Measurements from ENCODE around the gene GPD2. TPM values are rescaled to one million over a fixed set of nuclear protein-coding genes. Genes with fewer than 3 reads are reported as not detected.

Gene GPD2
- total RNA-seq, 1 donor from 2014 or later: 76.9 TPM

- Histone ChIP-seq H3K4me3 (ENCODE audit: low read depth, low read length) (no peak overlapping the region), H3K27me3 (ENCODE audit: control insufficient read depth, insufficient read depth, low read length) (no peaks in the 10 kb centered on the region), H3K36me3 (ENCODE audit: control insufficient read depth, insufficient read depth, low read length) (no peaks in the 10 kb centered on the region)
- no peak for DNase-seq (ENCODE audit: low read depth)
- FAIRE-seq: no peak
- TF ChIP-seq, protein P1, sequence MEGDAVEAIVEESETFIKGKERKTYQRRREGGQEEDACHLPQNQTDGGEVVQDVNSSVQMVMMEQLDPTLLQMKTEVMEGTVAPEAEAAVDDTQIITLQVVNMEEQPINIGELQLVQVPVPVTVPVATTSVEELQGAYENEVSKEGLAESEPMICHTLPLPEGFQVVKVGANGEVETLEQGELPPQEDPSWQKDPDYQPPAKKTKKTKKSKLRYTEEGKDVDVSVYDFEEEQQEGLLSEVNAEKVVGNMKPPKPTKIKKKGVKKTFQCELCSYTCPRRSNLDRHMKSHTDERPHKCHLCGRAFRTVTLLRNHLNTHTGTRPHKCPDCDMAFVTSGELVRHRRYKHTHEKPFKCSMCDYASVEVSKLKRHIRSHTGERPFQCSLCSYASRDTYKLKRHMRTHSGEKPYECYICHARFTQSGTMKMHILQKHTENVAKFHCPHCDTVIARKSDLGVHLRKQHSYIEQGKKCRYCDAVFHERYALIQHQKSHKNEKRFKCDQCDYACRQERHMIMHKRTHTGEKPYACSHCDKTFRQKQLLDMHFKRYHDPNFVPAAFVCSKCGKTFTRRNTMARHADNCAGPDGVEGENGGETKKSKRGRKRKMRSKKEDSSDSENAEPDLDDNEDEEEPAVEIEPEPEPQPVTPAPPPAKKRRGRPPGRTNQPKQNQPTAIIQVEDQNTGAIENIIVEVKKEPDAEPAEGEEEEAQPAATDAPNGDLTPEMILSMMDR (IDR thresholded peaks at IDR 0.05; ENCODE audit: insufficient read depth, low read length, severe bottlenecking): no peak
Observed at GRCh38 chr2:156635646-156636045, 199.5 kb downstream of the GPD2 start.

Other genes starting within 250 kb of the GPD2 start
- gene NR4A2, start 103.7 kb upstream of the GPD2 start, total RNA-seq: under 0.01 and 0.26 TPM in 2 replicates